ENCODE results near the gene SLC7A6. TPM values are rescaled to one million over a fixed set of nuclear protein-coding genes. Genes with fewer than 3 reads are reported as not detected.

SLC7A6 gene
- total and polyA plus RNA-seq, 10 of the 15 experiments (the other 5 are each of a cell fraction or from before 2014, with no cell fraction given): 8.2 to 60.4 (median 28.6) TPM

DNA sequence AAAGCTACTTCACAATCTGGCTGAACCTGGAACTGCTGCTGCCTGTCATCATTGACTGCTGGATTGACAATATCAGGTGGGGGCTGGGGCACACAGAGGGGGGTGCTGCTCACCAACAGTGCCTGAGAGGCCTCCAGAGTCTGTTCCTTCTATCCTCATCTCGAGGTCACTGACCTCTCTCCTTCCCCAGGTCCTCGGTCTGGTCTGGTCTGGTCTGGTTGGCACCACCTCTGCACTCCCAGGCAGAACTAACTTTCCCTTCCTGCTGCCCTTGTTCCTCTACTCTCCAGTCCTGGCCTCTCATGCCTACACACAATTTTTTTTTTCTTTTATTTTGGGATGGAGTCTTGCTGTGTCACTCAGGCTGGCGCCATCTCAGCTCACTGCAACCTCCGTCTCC lies 15.0 kb upstream of the SLC7A6 start:
- FAIRE-seq (no peak), DNase-seq (ENCODE audit: low read depth, low spot score) (no peak), ATAC-seq (no peak)
- Histone ChIP-seq H4K20me1 (ENCODE audit: control insufficient read depth, insufficient read depth) (no peaks in the 10 kb centered on the region), H3K36me3 (ENCODE audit: control insufficient read depth in 2 of 2, insufficient read depth in 2 of 2, low read length in 1 of 2) (0 out of 4 replicates have a peak, but pooled peaks cover 0 to 3% of the 10 kb centered on the region in 2 experiments), H2AFZ (ENCODE audit: control insufficient read depth, low read depth, low read length) (no peak overlapping the region), H3K4me2 (ENCODE audit: control insufficient read depth, insufficient read depth) (no peak overlapping the region), H3K4me1 (ENCODE audit: control insufficient read depth, insufficient read depth, low read length) (peaks cover 18% of the 10 kb centered on the region), H3K27me3 (replicated peaks in 1 of 2; ENCODE audit: control insufficient read depth in 2 of 2, insufficient read depth in 2 of 2, low read length in 1 of 2) (no peaks in the 10 kb centered on the region), H3K27ac (ENCODE audit: control insufficient read depth, insufficient read depth) (no peak overlapping the region), H3K4me3 (no peak overlapping the region), H3K79me2 (ENCODE audit: control insufficient read depth, insufficient read depth, low read length) (no peaks in the 10 kb centered on the region), H3K9me3 (replicated peaks; ENCODE audit: control insufficient read depth, insufficient read depth, low read length) (no peaks in the 10 kb centered on the region), H3K9ac (ENCODE audit: control insufficient read depth, insufficient read depth, low read length) (no peak overlapping the region)
- CTCF ChIA-PET: interaction anchor here (1.3 to 1.6 kb wide), 2 partner anchors 11 to 79 kb away, joined by 7 to 8 read pairs; no protein-coding TSS in a partner anchor
- BruUV-seq (replicated peaks): no TSS peak
- POLR2A ChIA-PET: interaction anchor here (0.7 kb wide), 2 partner anchors 16 to 153 kb away, joined by 4 to 5 read pairs; no protein-coding TSS in a partner anchor
- SMC1A ChIA-PET (ENCODE audit: uncharacterized antibody, unreplicated experiment): no interaction called here
- intact Hi-C loops (cut with micrococcal nuclease; ENCODE audit: unreplicated experiment) (loop anchor here (5.0 kb wide), 1 partner anchor 593 kb away; the partner anchor contains the start of gene TANGO6), in situ Hi-C loops (cut with MboI) (no loop called here)
- TF ChIP-seq RAD51 (IDR thresholded peaks at IDR 0.05): no peak
- no peak for TF ChIP-seq ZNF384 (IDR thresholded peaks at IDR 0.05; ENCODE audit: borderline replicate concordance, low read depth, low read length)
- TF ChIP-seq, protein P1, sequence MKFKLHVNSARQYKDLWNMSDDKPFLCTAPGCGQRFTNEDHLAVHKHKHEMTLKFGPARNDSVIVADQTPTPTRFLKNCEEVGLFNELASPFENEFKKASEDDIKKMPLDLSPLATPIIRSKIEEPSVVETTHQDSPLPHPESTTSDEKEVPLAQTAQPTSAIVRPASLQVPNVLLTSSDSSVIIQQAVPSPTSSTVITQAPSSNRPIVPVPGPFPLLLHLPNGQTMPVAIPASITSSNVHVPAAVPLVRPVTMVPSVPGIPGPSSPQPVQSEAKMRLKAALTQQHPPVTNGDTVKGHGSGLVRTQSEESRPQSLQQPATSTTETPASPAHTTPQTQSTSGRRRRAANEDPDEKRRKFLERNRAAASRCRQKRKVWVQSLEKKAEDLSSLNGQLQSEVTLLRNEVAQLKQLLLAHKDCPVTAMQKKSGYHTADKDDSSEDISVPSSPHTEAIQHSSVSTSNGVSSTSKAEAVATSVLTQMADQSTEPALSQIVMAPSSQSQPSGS (IDR thresholded peaks at IDR 0.05; ENCODE audit: low read length): no peak
- no peak for TF ChIP-seq SPI1 (IDR thresholded peaks at IDR 0.05; ENCODE audit: borderline replicate concordance, insufficient read depth, low read depth, low read length)
- TF ChIP-seq, protein P2, sequence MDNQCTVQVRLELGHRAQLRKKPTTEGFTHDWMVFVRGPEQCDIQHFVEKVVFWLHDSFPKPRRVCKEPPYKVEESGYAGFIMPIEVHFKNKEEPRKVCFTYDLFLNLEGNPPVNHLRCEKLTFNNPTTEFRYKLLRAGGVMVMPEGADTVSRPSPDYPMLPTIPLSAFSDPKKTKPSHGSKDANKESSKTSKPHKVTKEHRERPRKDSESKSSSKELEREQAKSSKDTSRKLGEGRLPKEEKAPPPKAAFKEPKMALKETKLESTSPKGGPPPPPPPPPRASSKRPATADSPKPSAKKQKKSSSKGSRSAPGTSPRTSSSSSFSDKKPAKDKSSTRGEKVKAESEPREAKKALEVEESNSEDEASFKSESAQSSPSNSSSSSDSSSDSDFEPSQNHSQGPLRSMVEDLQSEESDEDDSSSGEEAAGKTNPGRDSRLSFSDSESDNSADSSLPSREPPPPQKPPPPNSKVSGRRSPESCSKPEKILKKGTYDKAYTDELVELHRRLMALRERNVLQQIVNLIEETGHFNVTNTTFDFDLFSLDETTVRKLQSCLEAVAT (IDR thresholded peaks at IDR 0.05): no peak
- no peak for TF ChIP-seq RUNX3 (IDR thresholded peaks at IDR 0.05; ENCODE audit: low read length)
- no peak for TF ChIP-seq YBX1 (IDR thresholded peaks at IDR 0.05)
- TF ChIP-seq, protein P3, sequence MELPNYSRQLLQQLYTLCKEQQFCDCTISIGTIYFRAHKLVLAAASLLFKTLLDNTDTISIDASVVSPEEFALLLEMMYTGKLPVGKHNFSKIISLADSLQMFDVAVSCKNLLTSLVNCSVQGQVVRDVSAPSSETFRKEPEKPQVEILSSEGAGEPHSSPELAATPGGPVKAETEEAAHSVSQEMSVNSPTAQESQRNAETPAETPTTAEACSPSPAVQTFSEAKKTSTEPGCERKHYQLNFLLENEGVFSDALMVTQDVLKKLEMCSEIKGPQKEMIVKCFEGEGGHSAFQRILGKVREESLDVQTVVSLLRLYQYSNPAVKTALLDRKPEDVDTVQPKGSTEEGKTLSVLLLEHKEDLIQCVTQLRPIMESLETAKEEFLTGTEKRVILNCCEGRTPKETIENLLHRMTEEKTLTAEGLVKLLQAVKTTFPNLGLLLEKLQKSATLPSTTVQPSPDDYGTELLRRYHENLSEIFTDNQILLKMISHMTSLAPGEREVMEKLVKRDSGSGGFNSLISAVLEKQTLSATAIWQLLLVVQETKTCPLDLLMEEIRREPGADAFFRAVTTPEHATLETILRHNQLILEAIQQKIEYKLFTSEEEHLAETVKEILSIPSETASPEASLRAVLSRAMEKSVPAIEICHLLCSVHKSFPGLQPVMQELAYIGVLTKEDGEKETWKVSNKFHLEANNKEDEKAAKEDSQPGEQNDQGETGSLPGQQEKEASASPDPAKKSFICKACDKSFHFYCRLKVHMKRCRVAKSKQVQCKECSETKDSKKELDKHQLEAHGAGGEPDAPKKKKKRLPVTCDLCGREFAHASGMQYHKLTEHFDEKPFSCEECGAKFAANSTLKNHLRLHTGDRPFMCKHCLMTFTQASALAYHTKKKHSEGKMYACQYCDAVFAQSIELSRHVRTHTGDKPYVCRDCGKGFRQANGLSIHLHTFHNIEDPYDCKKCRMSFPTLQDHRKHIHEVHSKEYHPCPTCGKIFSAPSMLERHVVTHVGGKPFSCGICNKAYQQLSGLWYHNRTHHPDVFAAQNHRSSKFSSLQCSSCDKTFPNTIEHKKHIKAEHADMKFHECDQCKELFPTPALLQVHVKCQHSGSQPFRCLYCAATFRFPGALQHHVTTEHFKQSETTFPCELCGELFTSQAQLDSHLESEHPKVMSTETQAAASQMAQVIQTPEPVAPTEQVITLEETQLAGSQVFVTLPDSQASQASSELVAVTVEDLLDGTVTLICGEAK (IDR thresholded peaks at IDR 0.05; ENCODE audit: borderline replicate concordance): no peak
- WGBS (ENCODE audit: insufficient coverage, insufficient replicate concordance, low lambda C conversion rate, missing lambda C conversion rate): 92% methylated on average over 4 of the region's 4 CpGs
- RAD21 ChIA-PET (ENCODE audit: unreplicated experiment): interaction anchor here (1.6 kb wide), 1 partner anchor 9 kb away, joined by 6 read pairs; no protein-coding TSS in a partner anchor

Measured in GM12878 (cell line).